Measurements from ENCODE around the gene NAP1L5.

GRCh38 chr4:88719381-88719780 is 21.8 kb upstream of the NAP1L5 start:
- TF ChIP-seq ZFP3 (CRISPR knock-in tag; IDR thresholded peaks at IDR 0.05) (no peak), POU6F1 (CRISPR knock-in tag; IDR thresholded peaks at IDR 0.05; ENCODE audit: borderline replicate concordance, low read depth) (no peak), ZNF70 (CRISPR knock-in tag; IDR thresholded peaks at IDR 0.05) (no peak), ZC3H10 (CRISPR knock-in tag; IDR thresholded peaks at IDR 0.05) (no peak), TCF4 (CRISPR knock-in tag; IDR thresholded peaks at IDR 0.05; ENCODE audit: borderline replicate concordance) (no peak), OSR1 (CRISPR knock-in tag; IDR thresholded peaks at IDR 0.05) (no peak)
- TF ChIP-seq, protein P1, sequence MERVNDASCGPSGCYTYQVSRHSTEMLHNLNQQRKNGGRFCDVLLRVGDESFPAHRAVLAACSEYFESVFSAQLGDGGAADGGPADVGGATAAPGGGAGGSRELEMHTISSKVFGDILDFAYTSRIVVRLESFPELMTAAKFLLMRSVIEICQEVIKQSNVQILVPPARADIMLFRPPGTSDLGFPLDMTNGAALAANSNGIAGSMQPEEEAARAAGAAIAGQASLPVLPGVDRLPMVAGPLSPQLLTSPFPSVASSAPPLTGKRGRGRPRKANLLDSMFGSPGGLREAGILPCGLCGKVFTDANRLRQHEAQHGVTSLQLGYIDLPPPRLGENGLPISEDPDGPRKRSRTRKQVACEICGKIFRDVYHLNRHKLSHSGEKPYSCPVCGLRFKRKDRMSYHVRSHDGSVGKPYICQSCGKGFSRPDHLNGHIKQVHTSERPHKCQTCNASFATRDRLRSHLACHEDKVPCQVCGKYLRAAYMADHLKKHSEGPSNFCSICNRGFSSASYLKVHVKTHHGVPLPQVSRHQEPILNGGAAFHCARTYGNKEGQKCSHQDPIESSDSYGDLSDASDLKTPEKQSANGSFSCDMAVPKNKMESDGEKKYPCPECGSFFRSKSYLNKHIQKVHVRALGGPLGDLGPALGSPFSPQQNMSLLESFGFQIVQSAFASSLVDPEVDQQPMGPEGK (CRISPR knock-in tag; IDR thresholded peaks at IDR 0.05; ENCODE audit: borderline replicate concordance): no peak
- TF ChIP-seq, protein P2, sequence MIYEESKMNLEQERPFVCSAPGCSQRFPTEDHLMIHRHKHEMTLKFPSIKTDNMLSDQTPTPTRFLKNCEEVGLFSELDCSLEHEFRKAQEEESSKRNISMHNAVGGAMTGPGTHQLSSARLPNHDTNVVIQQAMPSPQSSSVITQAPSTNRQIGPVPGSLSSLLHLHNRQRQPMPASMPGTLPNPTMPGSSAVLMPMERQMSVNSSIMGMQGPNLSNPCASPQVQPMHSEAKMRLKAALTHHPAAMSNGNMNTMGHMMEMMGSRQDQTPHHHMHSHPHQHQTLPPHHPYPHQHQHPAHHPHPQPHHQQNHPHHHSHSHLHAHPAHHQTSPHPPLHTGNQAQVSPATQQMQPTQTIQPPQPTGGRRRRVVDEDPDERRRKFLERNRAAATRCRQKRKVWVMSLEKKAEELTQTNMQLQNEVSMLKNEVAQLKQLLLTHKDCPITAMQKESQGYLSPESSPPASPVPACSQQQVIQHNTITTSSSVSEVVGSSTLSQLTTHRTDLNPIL (CRISPR knock-in tag; IDR thresholded peaks at IDR 0.05; ENCODE audit: low read depth): no peak
